ENCODE measurements around the gene SELENOS. TPM values are rescaled to one million over a fixed set of nuclear protein-coding genes. Genes with fewer than 3 reads are reported as not detected.
A peak's percentile ranks its signal among the peaks of the same experiment; 100 is the strongest.
"Not testable (repeated sequence)": the region's sequence is repeated elsewhere in the genome, so short reads cannot be mapped to it uniquely, and the experiment has no call there.

The SELENOS gene
- total RNA-seq, 1 donor from 2014 or later, result 24.5 TPM

DNA sequence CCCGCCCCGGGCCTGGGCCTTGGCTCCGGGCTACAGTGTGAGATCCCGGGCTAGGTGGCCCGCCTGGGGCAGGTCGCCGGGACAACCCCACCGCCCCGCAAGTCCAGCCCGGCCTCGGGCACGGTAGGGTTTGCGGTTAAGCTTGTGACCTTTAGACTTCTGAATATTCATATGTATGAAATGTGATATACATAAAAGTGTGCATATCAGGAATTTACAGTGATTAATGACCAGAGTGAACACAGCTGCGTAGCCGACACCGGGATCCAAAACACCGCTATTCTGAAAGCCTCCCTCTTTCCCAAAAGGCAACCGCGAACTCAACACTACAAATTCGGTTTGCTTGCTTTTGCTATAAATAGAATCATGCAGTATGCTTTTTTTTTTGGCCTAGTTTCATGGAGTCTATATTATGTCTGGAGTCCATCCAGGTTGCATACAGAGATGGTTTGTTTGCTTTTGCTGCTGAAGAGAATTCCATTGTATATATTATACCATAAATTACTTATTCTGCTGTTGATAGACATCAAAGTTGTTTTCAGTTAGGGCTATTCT lies 18.4 kb upstream of the SELENOS start:
- H3K4me3 Mint-ChIP-seq, result peak overlapping the region; percentile 97
- TF ChIP-seq, protein P1, sequence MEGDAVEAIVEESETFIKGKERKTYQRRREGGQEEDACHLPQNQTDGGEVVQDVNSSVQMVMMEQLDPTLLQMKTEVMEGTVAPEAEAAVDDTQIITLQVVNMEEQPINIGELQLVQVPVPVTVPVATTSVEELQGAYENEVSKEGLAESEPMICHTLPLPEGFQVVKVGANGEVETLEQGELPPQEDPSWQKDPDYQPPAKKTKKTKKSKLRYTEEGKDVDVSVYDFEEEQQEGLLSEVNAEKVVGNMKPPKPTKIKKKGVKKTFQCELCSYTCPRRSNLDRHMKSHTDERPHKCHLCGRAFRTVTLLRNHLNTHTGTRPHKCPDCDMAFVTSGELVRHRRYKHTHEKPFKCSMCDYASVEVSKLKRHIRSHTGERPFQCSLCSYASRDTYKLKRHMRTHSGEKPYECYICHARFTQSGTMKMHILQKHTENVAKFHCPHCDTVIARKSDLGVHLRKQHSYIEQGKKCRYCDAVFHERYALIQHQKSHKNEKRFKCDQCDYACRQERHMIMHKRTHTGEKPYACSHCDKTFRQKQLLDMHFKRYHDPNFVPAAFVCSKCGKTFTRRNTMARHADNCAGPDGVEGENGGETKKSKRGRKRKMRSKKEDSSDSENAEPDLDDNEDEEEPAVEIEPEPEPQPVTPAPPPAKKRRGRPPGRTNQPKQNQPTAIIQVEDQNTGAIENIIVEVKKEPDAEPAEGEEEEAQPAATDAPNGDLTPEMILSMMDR (IDR thresholded peaks at IDR 0.05), result no peak
- peaks cover 31% of the 10 kb centered on the region for H3K36me3 Mint-ChIP-seq (ENCODE audit: low read depth)
- CTCF ChIA-PET, result interaction anchor here (0.6 to 1.8 kb wide), 6 partner anchors 10 to 368 kb away, joined by 3 to 8 read pairs (median 3); no protein-coding TSS in a partner anchor
- peak overlapping the region; percentile 95 for H3K27ac Mint-ChIP-seq
- DNase-seq (no peak), ATAC-seq (ENCODE audit: low read depth) (no peak)
- intact Hi-C loops (cut with micrococcal nuclease), result loop anchor here (1.0 to 10.0 kb wide), 5 partner anchors 39 to 1371 kb away; partner anchors contain the start of genes ASB7, LINS1, LRRK1 and TM2D3
- POLR2A ChIA-PET, result interaction anchor here (0.6 to 3.0 kb wide), 9 partner anchors 11 to 693 kb away, joined by 3 to 30 read pairs (median 13); partner anchors contain the start of genes ASB7, CHSY1, LINS1 and TM2D3
- H3K4me1 Mint-ChIP-seq, result peaks cover 39% of the 10 kb centered on the region
- no peaks in the 10 kb centered on the region for H3K9me3 Mint-ChIP-seq
- H3K27me3 Mint-ChIP-seq, result no peaks in the 10 kb centered on the region

DNA sequence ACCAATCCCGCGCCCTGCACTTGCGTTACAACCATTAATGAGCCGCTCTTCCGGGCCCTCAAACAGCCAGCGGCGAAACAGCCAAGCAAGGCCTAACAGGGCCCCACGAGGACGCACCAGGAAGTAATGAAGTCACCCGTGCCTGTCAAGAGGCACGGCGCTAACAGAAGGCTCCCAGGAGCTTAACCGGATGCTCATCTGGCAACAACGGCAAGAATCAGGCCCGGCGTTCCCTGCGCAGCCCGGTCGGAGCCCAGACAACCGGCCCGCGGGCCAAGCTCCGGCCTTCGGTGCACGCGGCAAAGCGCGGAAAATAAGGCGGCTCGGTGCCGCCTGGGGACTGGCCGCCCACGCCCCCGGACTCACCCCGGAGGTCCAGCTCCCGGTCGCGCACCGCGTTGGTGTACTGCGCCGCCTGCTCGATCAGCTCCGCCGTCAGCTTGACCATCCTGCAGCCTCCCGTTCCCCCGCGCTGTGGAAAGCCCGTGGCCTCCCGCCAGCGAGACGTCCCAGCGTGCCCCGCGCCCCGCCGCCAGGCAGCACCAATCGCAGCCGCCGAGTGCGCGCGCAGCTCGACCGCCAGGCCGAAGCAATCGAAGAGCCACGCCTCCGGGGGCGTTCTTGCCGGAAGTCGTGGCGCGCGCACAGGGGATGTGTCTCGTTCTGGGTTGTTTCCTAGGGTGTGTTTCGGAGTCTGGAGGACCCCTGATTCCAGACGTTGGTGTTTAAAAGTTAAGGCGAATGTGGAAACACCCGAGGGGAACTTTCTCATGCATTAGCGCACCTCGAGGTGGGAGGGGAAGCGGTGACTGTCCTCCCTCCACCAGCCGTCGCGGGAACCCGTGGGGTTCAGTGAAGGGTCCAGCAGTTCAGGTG lies 17.7 kb upstream of the SELENOS start, which contains the start of gene SNRPA1:
Gene SNRPA1, minus strand, starts transcription at position 518 of the 876 bp plus-strand sequence. Its CDS starts 70 bp downstream, at position 448.
- H3K36me3 Mint-ChIP-seq (ENCODE audit: low read depth), result peaks cover 36% of the 10 kb centered on the region
- H3K27me3 Mint-ChIP-seq, result no peaks in the 10 kb centered on the region
- ATAC-seq (ENCODE audit: low read depth), result peak; percentile 83
- intact Hi-C loops (cut with micrococcal nuclease), result loop anchor here (1.0 to 10.0 kb wide), 8 partner anchors 18 to 1370 kb away; partner anchors contain the start of genes ASB7, LINS1, LRRK1 and SELENOS
- POLR2A ChIA-PET, result interaction anchor here (0.6 to 3.0 kb wide), 15 partner anchors 10 to 692 kb away, joined by 3 to 30 read pairs (median 6); partner anchors contain the start of genes ASB7, CHSY1, LINS1 and TARS3
- DNase-seq, result peak; percentile 99
- peaks cover 45% of the 10 kb centered on the region for H3K4me1 Mint-ChIP-seq
- no peaks in the 10 kb centered on the region for H3K9me3 Mint-ChIP-seq
- CTCF ChIA-PET, result interaction anchor here (0.6 to 1.8 kb wide), 7 partner anchors 9 to 367 kb away, joined by 3 to 8 read pairs (median 3); no protein-coding TSS in a partner anchor
- H3K4me3 Mint-ChIP-seq, result peak within 1 kb of the TSS; percentile 97
- H3K27ac Mint-ChIP-seq, result peak within 1 kb of the TSS; percentile 95
- TF ChIP-seq, protein P1 (IDR thresholded peaks at IDR 0.05), result no peak

DNA sequence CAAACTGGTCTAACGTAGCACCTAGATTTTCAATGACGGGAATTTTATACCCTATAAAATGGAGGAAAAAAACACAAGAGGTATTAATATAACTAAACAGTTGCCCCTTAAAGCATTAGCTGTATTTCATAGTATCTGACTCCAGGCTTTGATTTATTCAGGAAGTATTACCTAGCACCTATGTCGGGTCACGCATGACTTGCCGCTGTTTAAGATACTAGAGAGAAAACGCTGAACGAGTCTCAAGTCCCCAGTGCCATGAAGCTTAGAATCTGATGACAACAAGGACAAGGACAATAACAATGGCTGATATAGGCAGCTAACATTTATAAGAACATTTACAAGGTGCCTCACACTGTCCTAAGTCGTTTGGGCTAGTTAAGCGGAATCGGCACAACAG lies 15.8 kb upstream of the SELENOS start:
- Mint-ChIP-seq H3K36me3 (ENCODE audit: low read depth) (peaks cover 50% of the 10 kb centered on the region), H3K27me3 (no peaks in the 10 kb centered on the region), H3K4me3 (peak overlapping the region; percentile 97), H3K9me3 (no peaks in the 10 kb centered on the region), H3K4me1 (peaks cover 50% of the 10 kb centered on the region), H3K27ac (peak overlapping the region; percentile 95)
- POLR2A ChIA-PET, result interaction anchor here (0.7 to 1.4 kb wide), 6 partner anchors 11 to 373 kb away, joined by 3 to 9 read pairs (median 4); partner anchors contain the start of gene TM2D3
- intact Hi-C loops (cut with micrococcal nuclease), result loop anchor here (10.0 kb wide), 1 partner anchor 1368 kb away; no protein-coding TSS in a partner anchor
- CTCF ChIA-PET, result interaction anchor here (1.1 to 5.9 kb wide), 3 partner anchors 208 to 348 kb away, joined by 3 to 42 read pairs (median 4); no protein-coding TSS in a partner anchor
- TF ChIP-seq, protein P1 (IDR thresholded peaks at IDR 0.05), result no peak
- DNase-seq, result no peak
- ATAC-seq (ENCODE audit: low read depth), result no peak

DNA sequence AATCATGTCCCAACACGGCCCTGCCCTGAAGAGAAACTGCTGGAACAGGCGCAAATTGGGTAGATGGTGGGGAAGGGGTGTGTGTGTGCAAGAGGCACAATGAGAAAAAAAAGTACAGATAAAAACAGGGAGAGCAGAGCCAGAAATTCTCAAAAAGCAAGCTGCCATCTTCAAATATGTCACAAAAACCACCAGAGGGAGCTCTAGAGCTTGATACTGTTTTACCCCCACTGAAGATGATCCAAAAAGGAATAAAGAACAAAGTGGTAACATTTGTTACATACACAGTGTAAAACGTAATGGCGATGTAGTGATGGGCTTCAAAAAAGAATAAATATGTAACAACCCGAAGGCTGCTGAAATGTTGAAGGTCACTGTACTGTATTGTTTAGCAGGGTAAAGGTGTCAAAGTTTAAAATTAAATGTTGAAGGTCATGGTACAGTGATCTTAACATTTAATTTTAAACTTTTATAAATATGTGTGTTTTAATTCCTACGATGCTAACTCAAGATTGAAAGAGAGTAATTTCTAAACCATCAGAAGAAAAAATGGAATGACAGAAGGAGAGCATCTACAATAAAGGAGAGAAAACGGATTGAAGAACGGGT lies 11.7 kb upstream of the SELENOS start:
- H3K27ac Mint-ChIP-seq, result no peak overlapping the region
- peaks cover 42% of the 10 kb centered on the region for H3K4me1 Mint-ChIP-seq
- DNase-seq (no peak), ATAC-seq (ENCODE audit: low read depth) (peak; percentile 40)
- no peaks in the 10 kb centered on the region for H3K9me3 Mint-ChIP-seq
- H3K36me3 Mint-ChIP-seq (ENCODE audit: low read depth), result peaks cover 73% of the 10 kb centered on the region
- intact Hi-C loops (cut with micrococcal nuclease), result loop anchor here (1.0 to 5.0 kb wide), 2 partner anchors 168 to 352 kb away; no protein-coding TSS in a partner anchor
- POLR2A ChIA-PET, result interaction anchor here (1.4 to 1.5 kb wide), 2 partner anchors 10 to 366 kb away, joined by 4 read pairs; no protein-coding TSS in a partner anchor
- H3K4me3 Mint-ChIP-seq, result no peak overlapping the region
- CTCF ChIA-PET, result interaction anchor here (0.8 to 5.9 kb wide), 9 partner anchors 9 to 452 kb away, joined by 3 to 42 read pairs (median 4); partner anchors contain the start of gene CHSY1
- TF ChIP-seq, protein P1 (IDR thresholded peaks at IDR 0.05), result no peak
- no peaks in the 10 kb centered on the region for H3K27me3 Mint-ChIP-seq

DNA sequence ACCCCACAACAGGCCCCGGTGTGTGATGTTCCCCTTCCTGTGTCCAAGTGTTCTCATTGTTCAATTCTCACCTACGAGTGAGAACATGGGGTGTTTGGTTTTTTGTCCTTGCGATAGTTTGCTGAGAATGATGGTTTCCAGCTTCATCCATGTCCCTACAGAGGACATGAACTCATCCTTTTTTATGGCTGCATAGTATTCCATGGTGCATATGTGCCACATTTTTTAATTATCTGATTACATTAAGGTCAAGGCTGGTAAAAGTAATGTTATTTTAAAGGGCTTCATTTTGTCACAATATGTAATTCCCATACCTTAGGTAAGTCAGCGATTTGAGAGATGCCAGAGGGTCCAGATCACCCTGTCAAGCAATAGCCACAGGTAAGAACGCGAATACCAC lies 10.1 kb upstream of the SELENOS start:
- intact Hi-C loops (cut with micrococcal nuclease), result loop anchor here (5.0 kb wide), 1 partner anchor 170 kb away; no protein-coding TSS in a partner anchor
- DNase-seq; POLR2A ChIA-PET; H3K27me3 Mint-ChIP-seq; H3K4me3 Mint-ChIP-seq; H3K27ac Mint-ChIP-seq; H3K9me3 Mint-ChIP-seq; ATAC-seq (ENCODE audit: low read depth): not testable (repeated sequence)
- peaks cover 29% of the 10 kb centered on the region for H3K4me1 Mint-ChIP-seq
- CTCF ChIA-PET, result interaction anchor here (0.6 to 5.9 kb wide), 3 partner anchors 11 to 428 kb away, joined by 3 to 42 read pairs (median 3); no protein-coding TSS in a partner anchor
- peaks cover 79% of the 10 kb centered on the region for H3K36me3 Mint-ChIP-seq (ENCODE audit: low read depth)
